SK-N-SH (cell line): ENCODE data around the gene NKX1-1. TPM values are rescaled to one million over a fixed set of nuclear protein-coding genes. Genes with fewer than 3 reads are reported as not detected.

Source experiments
- CTCF ChIA-PET: fragments of 300-600, 350-600 bp; formaldehyde crosslinking; extraction: SDS; loops from one replicate; lab custom pipeline; 2021; lab: Yijun Ruan, JAX
- POLR2A ChIA-PET: fragments of 350-600 bp; sonication (Branson Sonifier 250); formaldehyde crosslinking; extraction: SDS; loops from one replicate; lab custom pipeline; 2020; ENCODE audit warnings: antibody characterized with exemption, inconsistent platforms; lab: Yijun Ruan, JAX
- DNase-seq: peaks from one replicate; pipeline ENCODE4 v3.0.0; 2012
- H2AFZ ChIP-seq: fragments of 200-600 bp; sonication (generic); 2 replicates; pipeline ENCODE4 v1.8.1; 2016; ENCODE audit warnings: antibody characterized with exemption, mild to moderate bottlenecking, low read depth
- H3F3A ChIP-seq: fragments of 200-600 bp; sonication (generic); replicated peaks from 2 replicates; pipeline ENCODE3; 2016; ENCODE audit warnings: antibody characterized with exemption, mild to moderate bottlenecking; ENCODE audit not compliant: insufficient read depth
- H3K27ac ChIP-seq, 2 experiments: fragments of 200-500 bp in 1 of 2; fragments of 200-600 bp in 1 of 2; sonication (Bioruptor generic) in 1 of 2; sonication (generic), shearing (Covaris generic) in 1 of 2; 2 replicates each; pipeline versions ENCODE4 v1.5.1 to v1.6.1; 2014 to 2016; ENCODE audit warnings: low read depth in 2 of 2, inconsistent platforms in 1 of 2, low read length in 1 of 2, mild to moderate bottlenecking in 1 of 2, mixed read lengths in 1 of 2
- H3K27me3 ChIP-seq: fragments of 200-600 bp; sonication (generic), shearing (Covaris generic); 2 replicates; pipeline ENCODE4 v1.6.1; 2016; ENCODE audit warnings: mixed run types; ENCODE audit not compliant: insufficient read depth
- H3K36me3 ChIP-seq, 2 experiments: fragments of 200-500 bp in 1 of 2; fragments of 200-600 bp in 1 of 2; sonication (Bioruptor generic) in 1 of 2; sonication (generic) in 1 of 2; replicated peaks in 1 of 2; 2 replicates each; pipeline versions ENCODE3 to v1.5.1; 2014 to 2016; ENCODE audit warnings: low read length in 1 of 2, mild to moderate bottlenecking in 1 of 2; ENCODE audit not compliant: insufficient read depth in 2 of 2, control insufficient read depth in 1 of 2
- H3K4me1 ChIP-seq, 2 experiments: fragments of 200-500 bp in 1 of 2; fragments of 200-600 bp in 1 of 2; sonication (Bioruptor generic) in 1 of 2; sonication (generic), shearing (Covaris generic) in 1 of 2; 2 replicates each; pipeline versions ENCODE4 v1.5.1 to v1.6.1; 2014 to 2016; ENCODE audit warnings: low read depth in 1 of 2, low read length in 1 of 2, mixed run types in 1 of 2; ENCODE audit not compliant: insufficient read depth in 2 of 2, control insufficient read depth in 1 of 2
- H3K4me2 ChIP-seq: fragments of 200-600 bp; sonication (generic), shearing (Covaris generic); 2 replicates; pipeline ENCODE4 v1.6.1; 2017; ENCODE audit warnings: mixed run types
- H3K4me3 ChIP-seq, 2 experiments: fragments of 200-500 bp in 1 of 2; fragments of 200-600 bp in 1 of 2; sonication (Bioruptor generic) in 1 of 2; sonication (generic), shearing (Covaris generic) in 1 of 2; 2 replicates each; pipeline versions ENCODE4 v1.5.1 to v1.8.1; 2014 to 2016; ENCODE audit warnings: low read depth in 2 of 2, inconsistent platforms in 1 of 2, low read length in 1 of 2, mild to moderate bottlenecking in 1 of 2, mixed read lengths in 1 of 2, moderate library complexity in 1 of 2
- H3K79me2 ChIP-seq: fragments of 200-600 bp; sonication (generic); 2 replicates; pipeline ENCODE4 v1.8.1; 2017; ENCODE audit warnings: mild to moderate bottlenecking; ENCODE audit not compliant: insufficient read depth
- H3K9ac ChIP-seq: fragments of 200-600 bp; sonication (generic); 2 replicates; pipeline ENCODE4 v1.6.1; 2017; ENCODE audit warnings: mixed run types
- H3K9me2 ChIP-seq: fragments of 200-600 bp; sonication (generic); 2 replicates; pipeline ENCODE4 v1.6.1; 2017; ENCODE audit warnings: mixed run types
- H3K9me3 ChIP-seq: fragments of 200-600 bp; sonication (generic); 2 replicates; pipeline ENCODE4 v1.6.1; 2017; ENCODE audit warnings: mixed run types, mild to moderate bottlenecking, moderate library complexity
- H4K20me1 ChIP-seq: fragments of 200-600 bp; sonication (generic); 2 replicates; pipeline ENCODE4 v1.6.1; 2017; ENCODE audit warnings: mild to moderate bottlenecking, mixed run types; ENCODE audit not compliant: insufficient read depth
- CTCF ChIP-seq: fragments of 200-600 bp; sonication (generic); IDR thresholded peaks from 2 replicates; pipeline ENCODE4 v1.6.1; 2017; ENCODE audit warnings: antibody characterized with exemption, mild to moderate bottlenecking, moderate library complexity
- ELF1 ChIP-seq: IDR thresholded peaks from 2 replicates; pipeline ENCODE4 v1.4.0; 2012
- EP300 ChIP-seq, 2 experiments: IDR thresholded peaks; 2 replicates each; pipeline versions ENCODE4 v1.4.0 to v1.6.1; 2012; ENCODE audit warnings: borderline replicate concordance in 1 of 2, low read depth in 1 of 2, low read length in 1 of 2
- EZH2phosphoT487 ChIP-seq: fragments of 200-600 bp; sonication (generic); IDR thresholded peaks from 2 replicates; pipeline ENCODE4 v1.6.1; 2017; ENCODE audit warnings: low read depth, mixed run types, mild to moderate bottlenecking, antibody characterized with exemption, moderate library complexity, borderline replicate concordance
- JUND ChIP-seq: IDR thresholded peaks from 2 replicates; pipeline ENCODE4 v1.4.0; 2012
- NRF1 ChIP-seq: IDR thresholded peaks from 2 replicates; pipeline ENCODE4 v1.6.1; 2012; ENCODE audit warnings: low read depth, mild to moderate bottlenecking, low read length
- PBX3 ChIP-seq: IDR thresholded peaks from 2 replicates; pipeline ENCODE4; 2012
- POLR2AphosphoS5 ChIP-seq: IDR thresholded peaks from 2 replicates; pipeline ENCODE4 v1.6.1; 2012; ENCODE audit warnings: low read depth, low read length
- RCOR1 ChIP-seq: fragments of 150-350 bp; IDR thresholded peaks from 2 replicates; pipeline ENCODE4 v1.6.1; 2017; ENCODE audit warnings: antibody characterized with exemption, low read length
- REST ChIP-seq: IDR thresholded peaks from 2 replicates; pipeline ENCODE4 v1.6.1; 2012; ENCODE audit warnings: mild to moderate bottlenecking, low read depth, low read length, moderate library complexity
- RFX5 ChIP-seq: IDR thresholded peaks from 2 replicates; pipeline ENCODE4 v1.6.1; 2012; ENCODE audit warnings: mild to moderate bottlenecking, improper control_type of control experiment, low read length
- RXRA ChIP-seq: IDR thresholded peaks from 2 replicates; pipeline ENCODE4 v1.4.0; 2012; ENCODE audit warnings: low read depth, mild to moderate bottlenecking, borderline replicate concordance
- SMC3 ChIP-seq: IDR thresholded peaks from 2 replicates; pipeline ENCODE4 v1.6.1; 2012; ENCODE audit warnings: low read depth, low read length, improper control_type of control experiment
- TAF1 ChIP-seq: IDR thresholded peaks from 2 replicates; pipeline ENCODE4 v1.6.1; 2012; ENCODE audit warnings: low read depth, mild to moderate bottlenecking, low read length, moderate library complexity, borderline replicate concordance
- TCF12 ChIP-seq: IDR thresholded peaks from 2 replicates; pipeline ENCODE4 v1.4.0; 2012
- YY1 ChIP-seq: IDR thresholded peaks from 2 replicates; pipeline ENCODE4 v1.4.0; 2012; ENCODE audit warnings: low read depth, mild to moderate bottlenecking
- WGBS: methylation state at CpG from one replicate; pipeline ENCODE4 v1.1.6; 2017; ENCODE audit warnings: low lambda C conversion rate; 5-methylcytosine and 5-hydroxymethylcytosine counted together
- polyA plus RNA-seq, 3 experiments: library from polyadenylated mRNA; depleted of rRNA; stranded (reverse); fragments of >200 nt; gene quantifications; 2 replicates each; pipeline ENCODE4 v1.2.3, GENCODE V29; 2012

NKX1-1 gene
- polyA plus RNA-seq, 1 of the 3 experiments (the other 2 are of a cell fraction): not detected

GRCh38 chr4:1367230-1367935 is 38.9 kb downstream of the NKX1-1 start:
- TF ChIP-seq REST (no peak), RXRA (no peak), JUND (no peak), TAF1 (no peak), RFX5 (no peak), POLR2AphosphoS5 (no peak), CTCF (no peak)
- TF ChIP-seq, all 33 proteins: peak for 0
- Histone ChIP-seq H3K9me3 (no peaks in the 10 kb centered on the region), H3K9ac (no peak overlapping the region), H3K27ac (no peak overlapping the region), H4K20me1 (no peaks in the 10 kb centered on the region), H3K27me3 (no peaks in the 10 kb centered on the region), H3F3A (no peaks in the 10 kb centered on the region), H3K4me2 (no peak overlapping the region), H3K4me1 (no peaks in the 10 kb centered on the region; a peak in 1 of 4 replicates), H3K79me2 (no peaks in the 10 kb centered on the region), H3K9me2 (no peaks in the 10 kb centered on the region), H2AFZ (no peak overlapping the region), H3K4me3 (no peak overlapping the region), H3K36me3 (peaks cover 6 to 37% of the 10 kb centered on the region in 2 experiments)
- DNase-seq: no peak
- over 99% methylated on average over 14 of the region's 17 CpGs for WGBS
- ChIA-PET CTCF (interaction anchor here (1.8 kb wide), 1 partner anchor 146 kb away, joined by 4 read pairs; no protein-coding TSS in a partner anchor), POLR2A (no interaction called here)

- no peak overlapping the region for H3K4me3 ChIP-seq
- CTCF ChIA-PET: interaction anchor here (1.8 to 2.7 kb wide), 2 partner anchors 10 to 147 kb away, joined by 4 to 16 read pairs; no protein-coding TSS in a partner anchor
- H3K9me3 ChIP-seq: no peaks in the 10 kb centered on the region
- no peaks in the 10 kb centered on the region for H4K20me1 ChIP-seq
- H3K9ac ChIP-seq: no peak overlapping the region
- 90% methylated on average over 10 of the region's 35 CpGs for WGBS
- no peaks in the 10 kb centered on the region for H3K79me2 ChIP-seq
- H3K27me3 ChIP-seq: no peaks in the 10 kb centered on the region
- TF ChIP-seq SMC3 (no peak), RXRA (no peak), EP300 (IDR thresholded peaks at IDR 0.05; ENCODE audit: borderline replicate concordance in 1 of 2, low read depth in 1 of 2, low read length in 1 of 2) (no peak), EZH2phosphoT487 (no peak), YY1 (no peak), TAF1 (no peak), RCOR1 (no peak), NRF1 (no peak), ELF1 (no peak), RFX5 (no peak), CTCF (no peak), TCF12 (no peak), JUND (no peak), PBX3 (no peak)
- peaks cover 0 to 35% of the 10 kb centered on the region in 2 experiments for H3K36me3 ChIP-seq
- H3F3A ChIP-seq: no peaks in the 10 kb centered on the region
- no peaks in the 10 kb centered on the region for H3K9me2 ChIP-seq
- H3K4me1 ChIP-seq: no peaks in the 10 kb centered on the region; a peak in 1 of 4 replicates
- POLR2A ChIA-PET: no interaction called here
- DNase-seq: no peak
- H2AFZ ChIP-seq: no peak overlapping the region
- no peak overlapping the region for H3K27ac ChIP-seq
- H3K4me2 ChIP-seq: no peak overlapping the region
Observed at GRCh38 chr4:1366371-1367229, 39.6 kb downstream of the NKX1-1 start.
